Head of caudate nucleus (tissue), 42 donors: Measurements from ENCODE around the gene USP9X.
"Not testable (repeated sequence)": the region's sequence is repeated elsewhere in the genome, so short reads cannot be mapped to it uniquely, and the experiment has no call there.

Experiments
- DNase-seq, 42 donors: peaks; one replicate each; pipeline versions ENCODE4 v3.0.0 to v3.0.0-alpha.2; 2020 to 2021; ENCODE audit warnings: mixed read lengths in 7 of 42
- intact Hi-C: fragments of 100-400 bp; cut with DNase I; formaldehyde crosslinking; loops from one replicate; pipeline ENCODE4 v1.15.0; 2022

Gene USP9X

DNA sequence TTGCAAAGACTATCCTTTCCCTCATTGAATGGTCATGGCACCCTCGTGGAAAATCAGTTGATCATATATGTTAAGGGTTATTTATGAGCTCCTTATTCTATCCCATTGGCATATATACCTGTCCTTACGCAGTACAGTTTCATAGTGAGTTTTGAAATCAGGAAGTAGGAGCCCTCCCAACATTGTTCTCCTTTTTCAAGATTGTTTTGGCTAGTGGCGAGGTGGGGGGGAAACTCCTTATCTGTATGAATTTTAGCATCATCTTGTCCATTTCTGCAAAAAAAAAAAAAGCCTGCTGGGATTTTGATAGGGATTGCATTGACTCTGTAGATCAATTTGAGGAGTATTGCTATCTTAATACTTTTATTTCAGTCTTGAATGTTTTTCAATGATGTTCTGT lies 2.5 kb upstream of the USP9X start:
- DNase-seq = no peak
- intact Hi-C loops = loop anchor here (10.0 kb wide), 2 partner anchors 252 to 348 kb away; partner anchors contain the start of genes DDX3X and MED14

DNA sequence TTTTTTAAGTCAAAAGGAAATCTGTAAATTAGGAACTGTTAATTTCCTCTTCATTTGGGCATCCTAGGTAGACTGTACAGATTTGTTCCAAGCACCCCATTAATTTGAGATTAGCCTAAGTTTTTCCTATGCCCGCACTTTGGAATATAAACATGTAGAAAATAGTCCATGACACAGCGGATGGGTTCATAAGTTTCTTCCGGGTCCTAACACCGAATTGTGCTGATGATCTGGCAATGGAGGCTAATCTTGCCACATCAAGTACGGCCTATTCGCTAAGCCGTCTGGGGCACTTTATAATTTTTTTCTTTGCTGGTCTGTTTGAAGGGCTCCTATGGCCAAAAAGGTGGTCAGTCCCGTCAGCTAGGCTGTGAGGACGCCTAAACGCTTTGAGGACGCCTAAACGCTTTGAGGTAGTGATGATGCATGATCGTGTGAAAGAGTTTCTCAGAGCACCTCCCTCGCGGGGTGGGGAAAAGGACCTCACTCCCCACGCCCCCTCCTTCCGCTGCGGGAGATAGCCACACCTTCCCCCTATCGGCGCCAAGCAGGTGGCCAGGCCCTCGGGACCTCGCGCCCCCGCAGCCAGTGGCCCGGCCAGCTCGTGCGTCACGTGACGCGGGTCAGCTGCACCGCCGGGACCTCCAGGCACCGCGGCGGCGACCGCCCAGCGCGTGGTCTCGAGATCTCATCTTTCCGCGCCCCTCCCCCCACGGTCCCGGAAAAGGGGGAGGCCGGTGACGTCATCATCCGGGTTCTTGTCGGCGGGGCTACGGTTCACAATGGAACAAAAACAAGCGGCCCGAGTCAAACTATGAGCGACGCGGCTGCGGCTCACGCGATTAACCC lies 977 bp upstream of the USP9X start:
- intact Hi-C loops = loop anchor here (2.0 to 10.0 kb wide), 3 partner anchors 73 to 349 kb away; partner anchors contain the start of genes DDX3X and MED14
- peak; percentile 81 to 98 (median 94) for DNase-seq

- intact Hi-C loops = loop anchor here (2.0 to 10.0 kb wide), 3 partner anchors 75 to 351 kb away; partner anchors contain the start of genes DDX3X and MED14
- peak; percentile 2 to 77 (median 66) for DNase-seq
These were observed 250 bp downstream of the USP9X start for GRCh38 chrX:41085512-41085877.

GRCh38 chrX:41085878-41086626 lies 807 bp downstream of the USP9X start:
- intact Hi-C loops = loop anchor here (2.0 to 10.0 kb wide), 3 partner anchors 75 to 351 kb away; partner anchors contain the start of genes DDX3X and MED14
- DNase-seq = peak; percentile 6 to 76 (median 54)

DNA sequence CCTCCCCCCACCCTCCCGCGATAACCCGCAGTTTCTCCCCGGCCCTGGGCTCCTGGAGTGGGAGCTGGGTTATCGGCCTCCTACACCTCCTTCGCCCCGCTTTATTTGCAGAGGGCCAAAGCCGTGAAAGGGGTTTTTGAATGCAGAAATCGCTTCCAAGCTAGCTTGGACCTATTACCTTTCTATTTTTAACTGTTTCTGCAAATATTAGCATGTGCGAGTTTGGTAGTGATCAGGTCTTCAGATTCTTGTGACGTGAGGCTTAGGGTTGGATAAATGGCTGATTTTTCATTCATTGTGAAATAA lies 1.3 kb downstream of the USP9X start:
- peak in 1 of 42 donors; percentile 22 for DNase-seq
- intact Hi-C loops = loop anchor here (10.0 kb wide), 2 partner anchors 248 to 352 kb away; partner anchors contain the start of genes DDX3X and MED14

DNA sequence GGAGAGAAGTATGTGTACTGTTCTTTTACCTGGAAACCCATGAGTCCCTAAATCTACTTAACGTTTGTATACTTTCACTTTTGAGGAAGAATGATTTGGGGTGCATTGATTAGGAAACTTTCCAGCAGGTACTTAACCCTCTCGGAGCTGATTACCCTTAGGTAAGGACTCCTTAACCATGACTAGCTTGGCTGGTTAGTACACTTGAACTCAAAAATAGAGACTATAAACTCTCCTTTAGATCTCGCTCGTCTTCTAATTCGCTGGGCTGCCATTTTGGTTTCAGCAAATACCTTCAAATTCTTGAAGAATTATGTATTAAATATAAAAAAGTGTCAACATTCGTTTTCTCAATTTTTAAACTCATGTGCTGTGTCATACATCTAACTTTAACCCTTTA lies 2.0 kb downstream of the USP9X start:
- no peak for DNase-seq
- intact Hi-C loops = loop anchor here (10.0 kb wide), 2 partner anchors 248 to 352 kb away; partner anchors contain the start of genes DDX3X and MED14

GRCh38 chrX:41090568-41091238 lies 5.5 kb downstream of the USP9X start:
- intact Hi-C loops = no loop called here
- DNase-seq = no peak

- no peak for DNase-seq
- intact Hi-C loops = no loop called here
These were observed 7.5 kb downstream of the USP9X start for GRCh38 chrX:41092776-41093175.

DNA sequence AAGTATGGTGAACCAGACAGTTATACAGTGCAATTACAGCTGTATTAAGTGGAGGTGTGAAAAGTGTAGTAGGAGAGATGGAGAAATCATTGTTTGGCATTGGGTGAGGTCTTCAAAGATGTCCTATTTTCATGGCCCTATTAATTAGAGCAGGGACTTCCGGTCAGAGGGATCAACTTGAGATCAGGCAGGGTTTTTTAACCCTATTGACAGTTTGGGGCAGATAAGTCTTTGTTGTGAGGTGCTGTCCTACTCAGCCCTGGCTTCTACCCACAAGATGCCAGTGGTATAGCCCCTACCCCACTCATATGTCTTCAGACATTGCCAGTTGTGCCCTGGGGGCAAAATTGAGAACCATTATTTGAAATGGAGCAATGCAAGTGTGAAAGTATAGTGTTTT lies 9.9 kb downstream of the USP9X start:
- intact Hi-C loops = no loop called here
- DNase-seq = no peak

- DNase-seq = no peak
- intact Hi-C loops = no loop called here
These were observed 10.7 kb downstream of the USP9X start for GRCh38 chrX:41095908-41096307.

- no peak for DNase-seq
- intact Hi-C loops = no loop called here
These were observed 11.2 kb downstream of the USP9X start for GRCh38 chrX:41096339-41096955.

DNA sequence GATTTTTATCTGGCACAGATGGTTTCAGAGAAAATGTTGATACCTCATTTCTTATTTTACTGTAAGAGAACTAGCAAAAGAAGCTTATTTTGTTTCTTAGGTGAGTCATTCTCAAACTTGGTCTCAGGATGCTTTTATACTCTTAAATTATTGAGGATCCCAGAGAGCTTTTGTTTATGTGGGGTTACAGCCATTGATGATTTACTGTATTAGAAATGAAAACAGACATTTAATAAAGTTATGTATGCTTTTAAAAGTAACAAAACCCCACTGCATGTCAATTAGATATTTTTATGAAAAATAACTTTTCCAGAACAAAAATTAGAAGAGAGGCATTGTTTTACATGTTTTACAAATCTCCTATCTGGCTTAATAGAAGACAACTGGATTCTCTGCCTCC lies 12.1 kb downstream of the USP9X start:
- intact Hi-C loops = no loop called here
- DNase-seq = no peak

GRCh38 chrX:41100200-41100599 lies 15.0 kb downstream of the USP9X start:
- no peak for DNase-seq
- intact Hi-C loops = loop anchor here (10.0 kb wide), 1 partner anchor 455 kb away; the partner anchor contains the start of gene CXorf38

DNA sequence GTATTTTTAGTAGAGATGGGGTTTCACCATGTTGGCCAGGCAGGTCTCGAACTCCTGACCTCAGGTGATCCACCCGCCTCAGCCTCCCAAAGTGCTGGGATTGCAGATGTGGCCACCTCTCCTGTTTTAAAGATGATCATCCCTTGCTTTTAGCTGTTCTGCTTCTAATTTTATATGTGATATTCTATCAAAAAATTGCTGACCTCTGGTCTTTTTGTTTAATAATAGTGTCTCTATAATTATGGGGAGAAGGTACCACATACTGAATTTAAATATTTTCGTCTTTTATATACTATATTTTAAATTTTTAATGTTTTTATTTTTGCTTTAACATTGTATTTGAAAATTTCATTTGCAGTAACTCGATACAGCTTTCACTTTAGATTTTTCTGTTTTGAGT lies 15.6 kb downstream of the USP9X start:
- intact Hi-C loops = loop anchor here (10.0 kb wide), 1 partner anchor 456 kb away; the partner anchor contains the start of gene CXorf38
- no peak for DNase-seq

GRCh38 chrX:41105005-41105404 lies 19.8 kb downstream of the USP9X start:
- DNase-seq = no peak
- intact Hi-C loops = loop anchor here (10.0 kb wide), 1 partner anchor 460 kb away; the partner anchor contains the start of gene CXorf38

DNA sequence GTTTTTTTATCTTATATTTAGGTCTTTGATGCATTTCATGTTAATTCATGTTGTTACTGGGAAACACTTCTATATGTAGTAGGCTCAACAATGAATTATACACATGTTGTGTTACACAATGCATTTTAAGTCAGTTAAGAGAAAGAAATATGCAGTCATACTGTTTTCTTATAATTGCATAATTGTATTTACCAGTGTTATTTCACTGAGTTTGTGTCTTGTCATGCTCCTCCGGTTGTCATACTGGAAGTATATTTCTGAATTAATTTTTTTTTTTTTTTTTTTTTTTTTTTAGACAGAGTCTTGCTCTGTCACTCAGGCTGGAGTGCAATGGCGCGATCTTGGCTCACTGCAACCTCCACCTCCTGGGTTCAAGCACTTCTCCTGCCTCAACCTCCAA lies 21.0 kb downstream of the USP9X start:
- intact Hi-C loops = loop anchor here (10.0 kb wide), 1 partner anchor 461 kb away; the partner anchor contains the start of gene CXorf38

DNA sequence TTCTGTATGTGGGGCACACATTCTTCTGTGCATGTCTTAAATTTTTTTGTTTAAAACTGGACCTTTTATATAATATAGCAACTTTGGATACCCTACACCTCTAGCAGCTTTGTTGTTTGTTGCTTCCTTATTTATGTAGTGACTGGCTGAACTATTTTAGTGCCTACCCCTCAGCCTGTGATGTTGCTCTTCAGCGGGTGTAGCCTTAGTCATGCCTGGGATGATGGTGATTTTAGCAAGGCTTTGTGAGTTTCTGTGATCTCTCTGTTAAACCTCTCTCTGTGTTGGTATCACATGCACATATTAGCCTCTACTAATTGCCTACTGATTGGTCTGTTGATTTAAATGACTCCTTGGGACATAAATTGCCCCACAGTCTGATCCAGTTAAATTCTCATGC lies 22.8 kb downstream of the USP9X start:
- intact Hi-C loops = loop anchor here (10.0 kb wide), 1 partner anchor 463 kb away; the partner anchor contains the start of gene CXorf38
- no peak for DNase-seq

More for the DNA sequence above, 21.0 kb downstream of the USP9X start:
- not testable (repeated sequence) for DNase-seq

DNA sequence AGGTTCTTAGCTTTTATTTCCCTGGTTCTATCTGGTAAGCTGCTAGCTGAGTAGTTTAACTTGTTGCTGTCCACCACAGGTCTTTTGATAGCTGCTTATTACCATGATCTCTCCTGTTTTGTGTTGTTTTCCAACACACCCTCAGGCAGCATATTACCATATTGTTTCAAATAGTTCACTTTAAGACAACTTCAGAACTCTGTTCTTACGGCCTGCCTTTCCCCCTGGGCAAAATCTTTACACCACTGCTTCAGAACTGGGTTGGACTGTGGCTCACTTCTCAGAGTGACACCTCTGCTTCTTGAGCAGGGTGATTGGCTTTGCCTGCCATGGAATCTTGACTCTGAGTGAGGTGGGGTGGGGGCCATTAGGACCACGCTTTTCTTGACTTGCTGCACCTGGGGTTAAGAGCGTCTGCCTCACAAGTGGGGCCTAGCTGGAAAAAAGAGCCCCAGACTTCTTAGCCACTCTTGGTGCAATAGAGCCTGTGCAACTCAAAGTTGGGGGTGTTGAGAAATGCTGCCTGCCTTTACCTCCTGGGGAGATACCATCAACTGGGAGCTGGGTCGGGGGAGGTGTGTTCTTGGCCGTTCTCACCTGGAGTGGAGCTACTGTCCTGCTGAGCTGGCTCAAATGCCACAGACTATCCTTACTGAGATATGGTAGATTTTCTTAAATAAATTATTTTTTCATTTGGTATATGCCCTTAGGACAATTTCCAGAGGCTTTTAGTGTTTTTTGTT lies 23.4 kb downstream of the USP9X start:
- intact Hi-C loops = loop anchor here (10.0 kb wide), 1 partner anchor 464 kb away; the partner anchor contains the start of gene CXorf38

More for the DNA sequence above, 23.4 kb downstream of the USP9X start:
- no peak for DNase-seq
